GM20431 (cell line): ENCODE results near the gene IL24.

Source experiments
- in situ Hi-C: fragments of 300-500 bp; cut with MseI, MboI; formaldehyde crosslinking; loops from one replicate; pipeline ENCODE4 v1.15.0; 2020; ENCODE audit warnings: low sequenced_read_pairs; ENCODE audit not compliant: unreplicated experiment

The IL24 gene

GRCh38 chr1:206875752-206876377, 21.4 kb upstream of the IL24 start:
- in situ Hi-C loops: no loop called here

GRCh38 chr1:206878456-206878855, 18.8 kb upstream of the IL24 start:
- in situ Hi-C loops: no loop called here

GRCh38 chr1:206880314-206880713, 16.9 kb upstream of the IL24 start:
- in situ Hi-C loops: no loop called here

GRCh38 chr1:206882555-206882954, 14.7 kb upstream of the IL24 start:
- in situ Hi-C loops: no loop called here

- in situ Hi-C loops: no loop called here
Observed at GRCh38 chr1:206883160-206883559, 14.1 kb upstream of the IL24 start.

- in situ Hi-C loops: no loop called here
Observed at GRCh38 chr1:206883876-206884275, 13.4 kb upstream of the IL24 start.

GRCh38 chr1:206885341-206886060, 11.7 kb upstream of the IL24 start:
- in situ Hi-C loops: no loop called here

GRCh38 chr1:206886831-206887230, 10.4 kb upstream of the IL24 start:
- in situ Hi-C loops: no loop called here

GRCh38 chr1:206887701-206888100, 9.5 kb upstream of the IL24 start:
- in situ Hi-C loops: no loop called here

- in situ Hi-C loops: no loop called here
Observed at GRCh38 chr1:206890125-206891060, 6.8 kb upstream of the IL24 start.

- in situ Hi-C loops: no loop called here
Observed at GRCh38 chr1:206891412-206891811, 5.8 kb upstream of the IL24 start.

GRCh38 chr1:206892351-206892984, 4.8 kb upstream of the IL24 start:
- in situ Hi-C loops: no loop called here

- in situ Hi-C loops: no loop called here
Observed at GRCh38 chr1:206893380-206893779, 3.9 kb upstream of the IL24 start.

- in situ Hi-C loops: no loop called here
Observed at GRCh38 chr1:206895325-206895724, 1.9 kb upstream of the IL24 start.

- in situ Hi-C loops: no loop called here
Observed at GRCh38 chr1:206895837-206896242, 1.4 kb upstream of the IL24 start.

- in situ Hi-C loops: no loop called here
Observed at GRCh38 chr1:206896261-206896660, 982 bp upstream of the IL24 start.

- in situ Hi-C loops: no loop called here
Observed at GRCh38 chr1:206898089-206898914, 1.1 kb downstream of the IL24 start.

GRCh38 chr1:206898915-206899431, 1.7 kb downstream of the IL24 start:
- in situ Hi-C loops: no loop called here

- in situ Hi-C loops: loop anchor here (25.0 kb wide), 1 partner anchor 162 kb away; no protein-coding TSS in a partner anchor
Observed at GRCh38 chr1:206899717-206900116, 2.5 kb downstream of the IL24 start.
